ENCODE data around the gene BLOC1S5. TPM values are rescaled to one million over a fixed set of nuclear protein-coding genes. Genes with fewer than 3 reads are reported as not detected.

Gene BLOC1S5, protein sequence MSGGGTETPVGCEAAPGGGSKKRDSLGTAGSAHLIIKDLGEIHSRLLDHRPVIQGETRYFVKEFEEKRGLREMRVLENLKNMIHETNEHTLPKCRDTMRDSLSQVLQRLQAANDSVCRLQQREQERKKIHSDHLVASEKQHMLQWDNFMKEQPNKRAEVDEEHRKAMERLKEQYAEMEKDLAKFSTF
- 13.8 and 16.8 TPM in 2 replicates for total RNA-seq

DNA sequence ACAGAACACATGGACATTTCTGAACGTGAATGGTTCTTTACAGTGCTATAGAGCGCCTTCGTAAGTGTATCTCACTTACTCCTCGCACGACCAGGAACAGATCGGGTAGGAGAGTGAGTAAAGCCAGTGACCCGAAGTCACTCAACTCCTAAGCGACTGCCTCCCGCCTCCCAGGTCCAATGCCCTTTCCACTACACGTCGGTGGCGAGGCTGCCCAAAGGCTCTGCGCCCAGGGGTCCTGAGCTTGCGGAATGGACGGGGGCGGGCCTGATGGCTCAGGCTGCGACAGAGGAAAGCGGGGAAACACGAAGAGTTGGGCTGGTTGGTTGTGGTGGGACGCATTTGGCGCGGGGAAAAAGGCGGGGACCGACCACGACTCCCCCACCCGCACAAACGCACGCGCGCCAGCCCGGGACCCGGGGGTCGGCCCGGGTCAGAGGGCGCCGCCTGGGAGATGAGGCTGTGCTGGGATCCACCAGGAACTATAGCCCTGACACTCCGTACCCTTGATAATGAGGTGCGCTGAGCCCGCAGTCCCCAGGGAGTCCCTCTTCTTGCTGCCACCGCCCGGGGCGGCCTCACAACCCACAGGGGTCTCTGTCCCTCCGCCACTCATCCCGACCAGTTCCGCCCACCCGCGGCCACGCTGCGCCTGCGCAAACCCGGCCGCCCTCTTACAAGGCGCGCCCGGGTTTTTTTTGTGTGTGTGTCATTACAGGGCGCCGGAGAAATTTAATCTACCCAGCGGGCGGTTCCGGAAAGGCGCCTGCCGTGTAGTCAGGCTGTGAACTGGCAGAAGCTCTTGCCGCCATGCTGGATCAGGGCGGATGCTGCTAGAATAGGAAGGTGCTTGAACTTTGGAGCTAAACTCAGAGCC lies at the start of gene BLOC1S5:
BLOC1S5 (minus strand) TSS at position 629 of the 877 bp plus-strand sequence; CDS start at position 616, 13 bp downstream.
- Mint-ChIP-seq H3K4me3 (peak within 1 kb of the TSS; percentile 93), H3K4me1 (peaks cover 25% of the 10 kb centered on the region), H3K27ac (peak within 1 kb of the TSS; percentile 91), H3K27me3 (no peaks in the 10 kb centered on the region), H3K36me3 (ENCODE audit: low read depth) (peaks cover 21% of the 10 kb centered on the region), H3K9me3 (no peaks in the 10 kb centered on the region)
- intact Hi-C loops (cut with micrococcal nuclease): loop anchor here (1.0 to 2.0 kb wide), 8 partner anchors 38 to 1477 kb away; partner anchors contain the start of genes CAGE1, EEF1E1, RIOK1 and SLC35B3
- TF ChIP-seq, protein P1, sequence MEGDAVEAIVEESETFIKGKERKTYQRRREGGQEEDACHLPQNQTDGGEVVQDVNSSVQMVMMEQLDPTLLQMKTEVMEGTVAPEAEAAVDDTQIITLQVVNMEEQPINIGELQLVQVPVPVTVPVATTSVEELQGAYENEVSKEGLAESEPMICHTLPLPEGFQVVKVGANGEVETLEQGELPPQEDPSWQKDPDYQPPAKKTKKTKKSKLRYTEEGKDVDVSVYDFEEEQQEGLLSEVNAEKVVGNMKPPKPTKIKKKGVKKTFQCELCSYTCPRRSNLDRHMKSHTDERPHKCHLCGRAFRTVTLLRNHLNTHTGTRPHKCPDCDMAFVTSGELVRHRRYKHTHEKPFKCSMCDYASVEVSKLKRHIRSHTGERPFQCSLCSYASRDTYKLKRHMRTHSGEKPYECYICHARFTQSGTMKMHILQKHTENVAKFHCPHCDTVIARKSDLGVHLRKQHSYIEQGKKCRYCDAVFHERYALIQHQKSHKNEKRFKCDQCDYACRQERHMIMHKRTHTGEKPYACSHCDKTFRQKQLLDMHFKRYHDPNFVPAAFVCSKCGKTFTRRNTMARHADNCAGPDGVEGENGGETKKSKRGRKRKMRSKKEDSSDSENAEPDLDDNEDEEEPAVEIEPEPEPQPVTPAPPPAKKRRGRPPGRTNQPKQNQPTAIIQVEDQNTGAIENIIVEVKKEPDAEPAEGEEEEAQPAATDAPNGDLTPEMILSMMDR (IDR thresholded peaks at IDR 0.05): no peak
- ChIA-PET POLR2A (interaction anchor here (0.6 to 4.0 kb wide), 6 partner anchors 28 to 675 kb away, joined by 3 to 59 read pairs (median 4); partner anchors contain the start of genes CAGE1, EEF1E1, RIOK1 and TXNDC5), CTCF (no interaction called here)
- DNase-seq (peak; percentile 96), ATAC-seq (ENCODE audit: low read depth) (peak; percentile 90)

DNA sequence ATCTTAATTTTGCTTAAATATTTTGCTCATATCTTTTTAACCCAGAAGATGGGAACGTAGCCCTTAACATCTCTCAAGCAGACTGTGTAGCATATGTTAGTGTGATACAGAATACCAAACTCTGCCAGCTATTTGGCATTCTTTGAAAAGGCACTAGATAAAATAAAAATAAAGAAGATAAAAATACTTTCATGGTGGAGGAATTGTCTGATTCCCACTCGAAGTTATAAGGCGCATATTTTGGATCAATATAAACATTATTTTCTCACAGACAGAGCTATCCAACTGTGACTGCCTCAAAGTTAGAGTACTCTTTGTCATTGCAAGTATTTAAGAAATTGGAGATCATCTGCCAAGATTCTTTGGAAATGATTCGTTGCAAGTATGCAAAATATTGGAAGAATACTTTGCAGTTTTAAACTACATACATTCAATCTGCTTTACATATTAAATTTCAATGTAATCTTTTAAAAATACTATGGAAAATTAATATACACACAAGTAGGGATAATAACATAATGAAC lies 49.0 kb upstream of the BLOC1S5 start:
- TF ChIP-seq, protein P1 (IDR thresholded peaks at IDR 0.05): no peak
- peaks cover 26% of the 10 kb centered on the region for H3K27me3 Mint-ChIP-seq
- ChIA-PET POLR2A (no interaction called here), CTCF (no interaction called here)
- no peak overlapping the region for H3K4me3 Mint-ChIP-seq
- no peaks in the 10 kb centered on the region for H3K4me1 Mint-ChIP-seq
- DNase-seq: no peak
- no peaks in the 10 kb centered on the region for H3K36me3 Mint-ChIP-seq (ENCODE audit: low read depth)
- peaks cover 2% of the 10 kb centered on the region for H3K9me3 Mint-ChIP-seq
- no peak overlapping the region for H3K27ac Mint-ChIP-seq
- ATAC-seq (ENCODE audit: low read depth): no peak
- intact Hi-C loops (cut with micrococcal nuclease): no loop called here

DNA sequence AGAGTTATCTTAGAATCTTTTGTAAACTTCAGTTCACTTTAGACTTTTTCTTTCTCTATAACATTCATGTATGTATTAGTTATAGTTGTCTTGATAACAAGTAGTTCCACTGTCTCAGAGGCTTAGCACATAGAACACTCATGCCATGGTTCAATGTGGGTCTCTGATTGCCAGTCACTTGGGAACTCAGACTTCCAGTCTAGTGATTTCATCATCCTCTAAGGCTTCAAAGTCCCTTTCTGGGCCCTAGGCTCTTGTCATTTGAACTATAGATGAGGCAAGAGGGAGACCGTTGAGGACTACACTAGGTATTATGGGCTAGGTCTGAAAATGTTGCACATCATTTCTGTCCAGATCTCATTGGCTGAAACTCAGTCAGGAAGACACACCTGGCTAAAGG lies 46.5 kb upstream of the BLOC1S5 start:
- TF ChIP-seq, protein P1 (IDR thresholded peaks at IDR 0.05): no peak
- POLR2A ChIA-PET: no interaction called here
- ATAC-seq (ENCODE audit: low read depth) (no peak), DNase-seq (no peak)
- Mint-ChIP-seq H3K4me3 (no peak overlapping the region), H3K9me3 (peaks cover 2% of the 10 kb centered on the region), H3K27me3 (peaks cover 43% of the 10 kb centered on the region), H3K4me1 (no peaks in the 10 kb centered on the region), H3K36me3 (ENCODE audit: low read depth) (no peaks in the 10 kb centered on the region), H3K27ac (no peak overlapping the region)
- CTCF ChIA-PET: no interaction called here
- intact Hi-C loops (cut with micrococcal nuclease): no loop called here

DNA sequence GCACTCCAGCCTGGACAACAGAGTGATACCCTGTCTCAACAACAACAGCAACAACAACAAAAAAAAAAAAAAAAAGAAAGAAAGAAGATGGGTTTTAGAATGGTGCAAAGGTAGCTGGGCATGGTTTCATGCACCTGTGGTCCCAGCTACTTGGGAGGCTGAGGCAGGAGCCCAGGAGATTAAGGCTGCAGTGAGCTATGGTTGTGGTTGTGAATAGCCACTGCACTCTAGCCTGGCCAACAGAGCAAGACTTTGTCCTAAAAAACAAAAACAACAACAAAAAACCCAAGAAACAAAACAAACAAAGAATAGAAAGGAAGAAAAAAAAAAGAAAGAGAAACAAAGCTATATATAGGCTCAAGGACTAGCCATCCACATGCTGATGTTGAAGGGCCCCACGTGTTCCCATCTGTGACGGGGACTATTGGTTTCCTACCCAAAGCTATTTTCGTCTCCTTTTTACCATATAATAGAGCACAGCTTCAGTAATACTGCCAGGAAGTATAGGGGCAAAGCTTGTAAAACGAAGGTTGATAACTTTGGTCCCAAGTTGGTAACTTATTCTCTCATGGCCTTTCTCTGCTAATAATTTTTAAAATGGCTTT lies 46.0 kb upstream of the BLOC1S5 start:
- H3K27me3 Mint-ChIP-seq: peaks cover 43% of the 10 kb centered on the region
- ChIA-PET POLR2A (no interaction called here), CTCF (no interaction called here)
- no peaks in the 10 kb centered on the region for H3K4me1 Mint-ChIP-seq
- no peak for ATAC-seq (ENCODE audit: low read depth)
- TF ChIP-seq, protein P1 (IDR thresholded peaks at IDR 0.05): no peak
- H3K4me3 Mint-ChIP-seq: no peak overlapping the region
- no peaks in the 10 kb centered on the region for H3K36me3 Mint-ChIP-seq (ENCODE audit: low read depth)
- intact Hi-C loops (cut with micrococcal nuclease): no loop called here
- no peak overlapping the region for H3K27ac Mint-ChIP-seq
- H3K9me3 Mint-ChIP-seq: no peaks in the 10 kb centered on the region
- DNase-seq: no peak
